Suprapubic skin (tissue), 4 donors: Measurements from ENCODE around the gene ELOVL3. TPM values are rescaled to one million over a fixed set of nuclear protein-coding genes. Genes with fewer than 3 reads are reported as not detected.
"Not testable (repeated sequence)": the region's sequence is repeated elsewhere in the genome, so short reads cannot be mapped to it uniquely, and the experiment has no call there.

Experiments used
- DNase-seq, 2 donors: peaks; one replicate each; pipeline ENCODE4 v3.0.0-alpha.2; 2019; ENCODE audit warnings: low spot score in 2 of 2
- H3K27ac ChIP-seq: fragments of 200-600 bp; sonication (generic); one replicate; pipeline ENCODE4 v1.5.1; 2019
- H3K27me3 ChIP-seq: fragments of 200-600 bp; sonication (generic); one replicate; pipeline ENCODE4 v1.5.1; 2019
- H3K36me3 ChIP-seq: fragments of 200-600 bp; sonication (generic); one replicate; pipeline ENCODE4 v1.5.1; 2019
- H3K4me1 ChIP-seq: fragments of 200-600 bp; sonication (generic); one replicate; pipeline ENCODE4 v1.5.1; 2019
- H3K4me3 ChIP-seq: fragments of 200-600 bp; sonication (generic); one replicate; pipeline ENCODE4 v1.5.1; 2019; ENCODE audit warnings: mild to moderate bottlenecking
- H3K9me3 ChIP-seq: fragments of 200-600 bp; sonication (generic); one replicate; pipeline ENCODE4 v1.5.1; 2019
- CTCF ChIP-seq, 2 donors: fragments of 200-600 bp in 1 of 2; fragments of 450-650 bp in 1 of 2; sonication (generic) in 1 of 2; IDR thresholded peaks; one replicate each; pipeline ENCODE4 v1.5.1; 2016 to 2019; ENCODE audit warnings: antibody characterized with exemption in 2 of 2, mild to moderate bottlenecking in 1 of 2, moderate library complexity in 1 of 2
- EP300 ChIP-seq: sonication (generic); formaldehyde crosslinking; IDR thresholded peaks from one replicate; pipeline ENCODE4 v1.6.1; 2017; ENCODE audit warnings: antibody characterized with exemption
- POLR2A ChIP-seq, 2 donors: fragments of 450-650 bp; IDR thresholded peaks; one replicate each; pipeline ENCODE4 v1.6.1; 2017; ENCODE audit warnings: antibody characterized with exemption in 2 of 2, mild to moderate bottlenecking in 2 of 2, moderate library complexity in 2 of 2
- POLR2AphosphoS5 ChIP-seq, 3 donors: sonication (generic); formaldehyde crosslinking; IDR thresholded peaks; one replicate each; pipeline ENCODE4 v1.6.1; 2017; ENCODE audit warnings: antibody characterized with exemption in 3 of 3
- WGBS: methylation state at CpG from one replicate; pipeline ENCODE4 v1.1.5; 2018; 5-methylcytosine and 5-hydroxymethylcytosine counted together
- total RNA-seq, 4 donors: library from RNA; depleted of rRNA; stranded (reverse); fragments of >200 nt; gene quantifications; one replicate each; pipeline ENCODE4 v1.1.0, GENCODE V29; 2016

The ELOVL3 gene
- total RNA-seq, 4 donors from 2014 or later, result 16.9 to 84.1 (median 56.5) TPM

GRCh38 chr10:102247734-102248133 lies 21.6 kb downstream of the ELOVL3 start:
- no peaks in the 10 kb centered on the region for H3K36me3 ChIP-seq
- DNase-seq, result no peak
- H3K4me1 ChIP-seq, result peaks cover 47% of the 10 kb centered on the region
- H3K4me3 ChIP-seq, result no peak overlapping the region
- no peaks in the 10 kb centered on the region for H3K27me3 ChIP-seq
- TF ChIP-seq POLR2A (IDR thresholded peaks at IDR 0.05) (no peak), EP300 (no peak)
- H3K9me3 ChIP-seq, result no peaks in the 10 kb centered on the region
- no peak overlapping the region for H3K27ac ChIP-seq

- DNase-seq, H3K4me3 ChIP-seq, H3K27ac ChIP-seq, H3K9me3 ChIP-seq, H3K36me3 ChIP-seq, H3K27me3 ChIP-seq: not testable (repeated sequence)
- H3K4me1 ChIP-seq, result peaks cover 23% of the 10 kb centered on the region
- WGBS, result 95% methylated on average over 3 of the region's 3 CpGs
Measured at GRCh38 chr10:102252508-102252907, 26.4 kb downstream of the ELOVL3 start.

GRCh38 chr10:102254426-102254825 lies 28.3 kb downstream of the ELOVL3 start:
- Histone ChIP-seq H3K9me3 (no peaks in the 10 kb centered on the region), H3K27me3 (no peaks in the 10 kb centered on the region), H3K4me1 (peaks cover 5% of the 10 kb centered on the region), H3K36me3 (no peaks in the 10 kb centered on the region), H3K27ac (no peak overlapping the region), H3K4me3 (no peak overlapping the region)
- no peak for TF ChIP-seq POLR2A (IDR thresholded peaks at IDR 0.05)
- TF ChIP-seq CTCF (IDR thresholded peaks at IDR 0.05), result no peak
- TF ChIP-seq POLR2AphosphoS5 (IDR thresholded peaks at IDR 0.05), result no peak
- no peak for TF ChIP-seq EP300
- 77% methylated on average over 1 of the region's 1 CpG for WGBS
- DNase-seq, result no peak

GRCh38 chr10:102255404-102255803 lies 29.3 kb downstream of the ELOVL3 start:
- Histone ChIP-seq H3K36me3 (peaks cover 6% of the 10 kb centered on the region), H3K27me3 (no peaks in the 10 kb centered on the region), H3K27ac (no peak overlapping the region), H3K4me3 (no peak overlapping the region), H3K4me1 (peaks cover 5% of the 10 kb centered on the region), H3K9me3 (no peaks in the 10 kb centered on the region)
- no peak for TF ChIP-seq CTCF (IDR thresholded peaks at IDR 0.05)
- no peak for TF ChIP-seq EP300
- no peak for TF ChIP-seq POLR2A (IDR thresholded peaks at IDR 0.05)
- no peak for TF ChIP-seq POLR2AphosphoS5 (IDR thresholded peaks at IDR 0.05)
- WGBS, result 86% methylated on average over 2 of the region's 2 CpGs
- DNase-seq, result no peak

- H3K4me1 ChIP-seq, result no peaks in the 10 kb centered on the region
- DNase-seq, result no peak
- TF ChIP-seq CTCF (IDR thresholded peaks at IDR 0.05) (no peak), POLR2A (IDR thresholded peaks at IDR 0.05) (no peak), EP300 (no peak), POLR2AphosphoS5 (IDR thresholded peaks at IDR 0.05) (no peak)
- H3K4me3 ChIP-seq, result no peak overlapping the region
- peaks cover 18% of the 10 kb centered on the region for H3K36me3 ChIP-seq
- no peaks in the 10 kb centered on the region for H3K9me3 ChIP-seq
- no peak overlapping the region for H3K27ac ChIP-seq
- H3K27me3 ChIP-seq, result no peaks in the 10 kb centered on the region
Measured at GRCh38 chr10:102261196-102261595, 35.1 kb downstream of the ELOVL3 start.

- no peak overlapping the region for H3K27ac ChIP-seq
- H3K36me3 ChIP-seq, result peaks cover 18% of the 10 kb centered on the region
- DNase-seq, result no peak
- 65% methylated on average over 6 of the region's 6 CpGs for WGBS
- no peaks in the 10 kb centered on the region for H3K27me3 ChIP-seq
- no peaks in the 10 kb centered on the region for H3K4me1 ChIP-seq
- no peaks in the 10 kb centered on the region for H3K9me3 ChIP-seq
- H3K4me3 ChIP-seq, result no peak overlapping the region
- no peak for TF ChIP-seq CTCF (IDR thresholded peaks at IDR 0.05)
Measured at GRCh38 chr10:102261842-102262241, 35.7 kb downstream of the ELOVL3 start.
